RKO (cell line): ENCODE data around the gene TSR3.

Experiments
- DNase-seq: peaks from one replicate; pipeline ENCODE4 v3.0.0-alpha.2; 2016; ENCODE audit warnings: low spot score

The TSR3 gene

GRCh38 chr16:1377406-1378010 lies 25.8 kb upstream of the TSR3 start:
- no peak for DNase-seq

DNA sequence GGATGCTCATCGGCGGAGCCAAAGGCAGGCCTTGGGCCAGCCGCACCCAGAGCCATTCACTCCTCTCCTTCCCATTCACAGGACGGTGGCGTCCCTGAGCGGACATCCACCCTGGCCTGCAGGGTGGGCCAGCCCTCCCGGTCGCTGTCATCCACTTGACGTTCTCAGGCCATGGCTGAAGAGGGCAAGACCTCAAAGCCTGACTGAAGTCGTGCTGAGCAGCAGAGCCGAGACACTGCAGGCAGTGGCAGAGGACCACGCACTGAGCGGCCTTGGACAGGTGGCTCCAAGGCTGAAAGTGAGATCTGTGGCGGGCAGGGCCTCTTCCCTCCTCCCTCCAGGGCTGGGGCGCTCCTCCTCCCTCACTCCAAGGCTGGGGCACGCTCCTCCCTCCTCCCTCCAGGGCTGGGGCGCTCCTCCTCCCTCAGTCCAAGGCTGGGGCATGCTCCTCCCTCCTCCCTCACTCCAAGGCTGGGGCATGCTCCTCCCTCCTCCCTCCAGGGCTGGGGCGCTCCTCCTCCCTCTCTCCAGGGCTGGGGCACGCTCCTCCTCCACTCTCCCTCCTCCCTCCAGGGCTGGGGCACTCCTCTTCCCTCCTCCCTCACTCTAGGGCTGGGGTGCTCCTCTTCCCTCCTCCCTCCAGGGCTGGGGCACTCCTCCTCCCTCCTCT lies 24.2 kb upstream of the TSR3 start:
- DNase-seq = no peak

DNA sequence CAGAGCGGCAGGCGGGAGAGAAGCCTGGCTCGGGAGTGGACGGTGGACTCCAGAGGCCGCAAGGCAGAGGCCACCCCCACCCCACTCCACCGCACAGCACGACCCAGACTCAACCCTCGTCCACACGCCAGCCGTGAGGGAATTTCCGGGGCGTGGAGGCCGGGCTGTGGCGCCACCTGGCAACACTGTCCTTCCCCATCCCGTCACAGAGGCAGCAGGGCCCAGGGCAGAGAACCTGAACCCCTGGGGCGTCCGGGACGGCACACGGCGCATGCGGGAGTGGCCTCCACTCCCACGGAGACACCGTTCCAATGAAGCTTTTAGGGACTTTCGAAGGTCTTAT lies 23.6 kb upstream of the TSR3 start:
- DNase-seq = no peak

DNA sequence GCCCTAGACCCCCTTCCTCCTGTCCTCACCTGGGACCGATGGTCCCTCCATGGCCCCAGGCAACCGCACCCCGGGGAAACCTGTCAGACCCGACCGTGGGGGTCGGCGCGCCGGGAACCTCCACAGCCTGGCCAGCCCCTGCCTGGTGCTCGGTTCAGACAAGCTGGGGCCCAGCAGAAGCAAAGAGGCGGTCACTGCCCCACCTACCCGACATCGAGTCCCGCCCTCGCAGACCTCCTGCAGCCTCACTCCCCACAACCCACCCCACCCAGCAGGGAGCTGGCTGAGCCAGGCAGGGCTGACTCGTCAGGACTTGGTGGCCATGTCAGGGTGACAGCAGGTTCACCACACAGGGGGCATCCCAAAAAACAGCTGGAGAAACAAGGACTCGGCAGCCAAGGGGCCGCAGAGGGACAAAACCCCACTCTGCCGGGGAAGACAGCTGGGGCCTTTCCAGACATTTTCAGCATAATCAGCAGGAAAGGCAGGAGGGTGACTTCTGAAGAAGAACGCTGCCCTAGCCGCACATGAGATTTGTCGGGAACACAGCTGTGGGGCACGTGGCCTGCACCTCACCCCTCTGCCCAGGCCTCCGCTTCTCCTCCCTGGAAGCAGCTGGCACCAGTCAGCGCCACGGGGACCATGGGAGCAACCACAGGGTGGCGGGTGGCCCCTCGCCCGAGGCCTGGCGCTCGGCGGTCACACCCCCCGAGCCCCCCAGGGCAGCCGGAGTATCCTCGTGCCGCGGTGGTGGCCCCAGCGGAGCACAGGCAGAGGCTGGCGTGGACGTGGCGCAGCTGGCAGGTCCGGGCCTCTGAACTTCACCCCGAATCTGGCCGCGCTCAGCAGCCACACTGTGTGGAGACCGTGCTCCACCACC lies 23.0 kb upstream of the TSR3 start:
- DNase-seq = no peak

- no peak for DNase-seq
Measured at GRCh38 chr16:1372292-1372950, 20.7 kb upstream of the TSR3 start.

GRCh38 chr16:1371054-1371978 lies 19.6 kb upstream of the TSR3 start:
- DNase-seq = no peak

- no peak for DNase-seq
Measured at GRCh38 chr16:1367486-1368174, 16.0 kb upstream of the TSR3 start.

DNA sequence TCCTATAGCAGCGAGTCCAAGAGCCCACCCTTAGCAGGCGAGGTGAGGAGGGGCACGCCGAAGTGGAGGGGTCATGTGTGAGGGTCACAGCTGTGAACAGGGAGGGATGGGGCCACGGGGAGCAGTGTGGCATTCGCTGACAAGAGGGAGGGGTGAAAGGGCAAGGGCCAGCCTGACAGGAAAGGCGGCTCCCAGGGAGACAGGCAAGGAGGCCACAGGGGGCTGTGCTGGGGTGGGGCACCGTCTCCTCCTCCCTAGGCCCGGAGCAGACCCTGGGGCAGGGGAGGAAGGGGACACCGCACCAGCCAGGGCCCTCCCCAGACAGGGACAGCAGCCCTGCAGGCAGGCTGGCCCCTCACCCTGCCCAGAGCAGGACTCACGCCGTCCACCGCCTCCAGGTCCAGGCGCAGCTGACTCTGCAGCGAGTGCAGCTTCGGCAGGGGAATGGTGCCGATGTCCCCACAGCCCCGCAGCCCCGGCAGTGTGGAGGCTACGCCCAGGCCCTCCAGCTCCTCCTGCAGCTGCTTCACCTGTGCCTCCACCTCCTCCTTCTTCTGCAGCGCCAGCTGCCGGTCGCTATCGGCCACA lies 15.1 kb upstream of the TSR3 start:
- DNase-seq = no peak

- no peak for DNase-seq
Measured at GRCh38 chr16:1366060-1366711, 14.5 kb upstream of the TSR3 start.

DNA sequence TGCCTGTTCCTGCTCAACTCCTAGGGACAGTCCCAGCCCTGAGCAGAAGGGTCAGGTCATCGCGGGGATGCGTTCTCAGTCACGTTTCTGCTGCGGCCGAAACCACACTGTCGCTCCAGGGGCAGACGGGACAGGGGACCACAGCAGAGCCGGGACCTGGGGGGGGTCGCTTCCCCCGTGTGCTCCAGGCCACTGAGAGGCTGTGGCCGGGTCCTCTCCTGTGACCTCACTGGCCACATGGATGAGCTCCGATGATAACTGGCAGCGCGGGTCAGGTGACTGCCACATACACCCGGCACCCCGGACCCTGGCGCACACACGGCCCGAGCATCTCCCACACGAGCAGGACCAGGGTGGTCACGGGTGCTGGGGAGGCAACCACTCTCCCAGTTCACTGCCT lies 12.8 kb upstream of the TSR3 start:
- DNase-seq = no peak

DNA sequence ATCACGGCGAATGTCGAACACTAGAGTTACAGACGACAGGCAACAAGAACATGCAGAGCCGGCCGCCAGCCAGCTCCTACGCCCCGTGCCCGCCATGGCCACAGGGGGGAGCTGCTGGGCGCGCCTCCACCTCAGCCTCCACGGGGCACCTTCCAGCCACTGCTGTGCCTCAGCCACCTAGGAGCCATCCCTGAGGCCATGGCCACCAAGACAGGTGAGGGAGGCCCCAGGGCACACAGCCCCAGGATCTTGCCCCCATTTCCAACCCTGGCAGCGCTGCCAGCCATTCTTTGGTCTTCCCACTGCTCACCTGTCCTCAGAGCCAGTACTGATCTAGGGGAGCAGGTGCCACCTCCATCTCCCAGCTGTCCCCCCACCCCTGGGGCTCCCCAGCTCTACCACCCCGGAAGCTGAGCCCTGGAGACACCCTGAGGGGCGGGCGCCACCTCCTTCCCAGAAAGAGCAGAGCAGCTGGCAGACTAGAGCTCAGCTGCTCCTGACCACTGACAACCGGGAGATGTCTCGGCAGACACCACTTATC lies 11.9 kb upstream of the TSR3 start:
- DNase-seq = no peak

GRCh38 chr16:1362807-1363206 lies 11.1 kb upstream of the TSR3 start:
- DNase-seq = no peak

GRCh38 chr16:1361685-1362360 lies 10.1 kb upstream of the TSR3 start:
- DNase-seq = no peak

DNA sequence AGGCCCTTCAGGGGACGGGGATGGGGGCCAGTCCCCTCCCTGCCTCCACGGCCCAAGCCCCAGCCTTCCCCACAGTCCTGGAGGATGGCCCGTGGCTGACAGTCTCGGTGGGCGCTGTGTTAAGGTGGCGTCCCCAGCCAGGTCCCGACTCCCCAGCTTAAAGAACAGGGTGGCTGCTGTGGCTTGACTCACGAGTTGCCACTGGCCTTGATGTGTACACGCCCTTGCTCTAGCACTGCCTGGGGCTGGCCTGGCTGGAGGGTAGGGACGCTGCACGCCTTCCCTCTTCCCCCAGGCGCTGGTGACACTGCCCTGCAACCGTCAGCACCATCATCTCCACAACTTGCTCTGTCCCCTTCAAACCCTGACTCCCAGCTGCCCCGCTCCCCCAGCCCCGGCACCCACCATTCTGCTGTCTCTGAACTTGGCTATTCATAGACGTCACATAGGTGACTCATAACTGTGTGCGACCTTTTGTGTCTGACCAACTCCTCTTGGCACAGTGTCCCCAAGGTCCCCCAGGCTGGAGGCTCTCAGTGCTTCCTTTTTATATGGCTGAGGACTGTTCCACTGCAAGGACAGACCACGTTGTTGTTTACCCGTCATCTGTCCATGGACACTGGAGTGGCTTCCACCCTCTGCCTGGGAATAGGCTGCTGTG lies 6.4 kb upstream of the TSR3 start:
- DNase-seq = no peak

DNA sequence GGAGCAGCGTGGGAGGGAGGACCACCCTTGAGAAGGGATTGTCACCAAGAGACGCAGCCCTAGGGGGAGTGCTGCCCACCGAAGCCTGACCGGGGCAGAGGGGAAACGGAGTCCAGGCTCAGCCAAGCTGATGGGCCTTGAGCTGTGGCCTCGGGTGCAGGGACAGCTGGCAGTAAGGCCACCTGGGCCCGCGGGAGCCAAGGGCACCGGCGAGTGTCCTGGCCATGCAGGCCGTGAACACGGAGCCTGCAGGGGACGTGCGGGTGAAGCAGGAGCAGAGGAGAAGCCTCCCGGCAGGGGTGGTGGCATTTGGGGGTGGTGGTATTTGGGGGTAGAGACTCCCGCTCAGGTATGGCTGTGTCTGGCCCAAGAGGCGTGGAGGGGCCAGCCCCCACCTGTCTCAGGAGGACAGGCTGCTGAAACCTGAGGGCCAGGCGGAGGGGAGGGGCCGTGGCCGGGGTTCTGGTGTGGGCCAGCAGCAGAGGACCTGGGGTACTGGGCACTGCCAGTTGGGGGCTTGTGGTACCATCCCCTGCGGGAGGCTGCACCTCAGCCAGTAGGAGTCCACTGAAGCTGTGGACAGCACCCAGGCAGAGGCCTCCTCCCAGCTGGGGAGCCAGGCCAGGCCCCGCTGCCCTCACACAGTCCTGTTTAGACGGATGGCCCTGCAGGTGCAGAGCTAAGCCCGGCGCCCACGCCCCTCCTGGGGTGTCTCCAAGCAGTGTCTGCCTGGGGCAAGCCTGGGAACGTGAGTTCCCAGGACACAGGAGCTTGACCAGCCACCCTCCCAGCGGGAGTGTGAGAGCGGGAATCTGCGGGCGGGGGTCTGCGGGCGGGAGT lies 4.6 kb upstream of the TSR3 start:
- no peak for DNase-seq

DNA sequence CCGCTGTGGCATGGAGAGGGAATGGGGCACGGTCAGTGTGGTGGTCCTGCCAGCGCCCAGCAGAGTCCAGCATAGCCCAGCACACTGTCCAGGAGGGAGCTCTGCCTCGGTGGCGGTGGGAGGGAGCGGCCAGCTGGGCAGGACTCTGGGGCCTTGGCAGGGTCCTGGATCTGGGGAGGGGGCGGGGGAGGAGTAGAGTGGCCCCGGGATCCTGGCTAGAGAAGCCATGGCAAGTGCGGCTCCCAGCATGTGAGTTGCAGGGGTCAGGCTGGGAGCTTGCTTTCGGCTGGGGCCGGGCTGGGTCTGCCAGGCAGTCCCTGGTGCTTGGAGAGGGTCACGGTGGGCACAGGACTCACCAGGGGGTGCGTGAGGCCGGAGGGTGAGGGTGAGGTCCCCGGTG lies 3.9 kb upstream of the TSR3 start:
- DNase-seq = no peak

GRCh38 chr16:1354815-1355540 lies 3.3 kb upstream of the TSR3 start:
- DNase-seq = no peak
